Spleen (tissue), 7 donors: ENCODE results near the gene HMG20B.

ENCODE experiments used
- POLR2A ChIP-seq, 3 donors: fragments of 450-650 bp; IDR thresholded peaks; one replicate each; pipeline ENCODE4 v1.5.1; 2017; ENCODE audit warnings: antibody characterized with exemption in 3 of 3, mild to moderate bottlenecking in 1 of 3
- POLR2AphosphoS5 ChIP-seq, 3 donors: sonication (generic); formaldehyde crosslinking; IDR thresholded peaks; one replicate each; pipeline ENCODE4 v1.5.1; 2017; ENCODE audit warnings: antibody characterized with exemption in 3 of 3
- TF ChIP-seq, protein P1 (sequence below), 11 experiments: fragments of 200-600 bp in 7 of 11; fragments of 450-650 bp in 4 of 11; sonication (generic) in 4 of 11; IDR thresholded peaks in 8 of 11; conservative IDR thresholded peaks in 3 of 11; 1 replicate in 7 of 11; 2 replicates in 4 of 11; pipeline versions ENCODE4 v1.4.0 to v1.8.0; 2016 to 2021; ENCODE audit warnings: antibody characterized with exemption in 11 of 11, inconsistent platforms in 4 of 11, mild to moderate bottlenecking in 1 of 11
- donor health status: DM: no; HTN: no; CAD: no; lungs with moderate emphysema.
- donor health status: DM: no; HTN: no; CAD: no.
- donor health status: DM: no; HTN: no; CAD: no.

DNA sequence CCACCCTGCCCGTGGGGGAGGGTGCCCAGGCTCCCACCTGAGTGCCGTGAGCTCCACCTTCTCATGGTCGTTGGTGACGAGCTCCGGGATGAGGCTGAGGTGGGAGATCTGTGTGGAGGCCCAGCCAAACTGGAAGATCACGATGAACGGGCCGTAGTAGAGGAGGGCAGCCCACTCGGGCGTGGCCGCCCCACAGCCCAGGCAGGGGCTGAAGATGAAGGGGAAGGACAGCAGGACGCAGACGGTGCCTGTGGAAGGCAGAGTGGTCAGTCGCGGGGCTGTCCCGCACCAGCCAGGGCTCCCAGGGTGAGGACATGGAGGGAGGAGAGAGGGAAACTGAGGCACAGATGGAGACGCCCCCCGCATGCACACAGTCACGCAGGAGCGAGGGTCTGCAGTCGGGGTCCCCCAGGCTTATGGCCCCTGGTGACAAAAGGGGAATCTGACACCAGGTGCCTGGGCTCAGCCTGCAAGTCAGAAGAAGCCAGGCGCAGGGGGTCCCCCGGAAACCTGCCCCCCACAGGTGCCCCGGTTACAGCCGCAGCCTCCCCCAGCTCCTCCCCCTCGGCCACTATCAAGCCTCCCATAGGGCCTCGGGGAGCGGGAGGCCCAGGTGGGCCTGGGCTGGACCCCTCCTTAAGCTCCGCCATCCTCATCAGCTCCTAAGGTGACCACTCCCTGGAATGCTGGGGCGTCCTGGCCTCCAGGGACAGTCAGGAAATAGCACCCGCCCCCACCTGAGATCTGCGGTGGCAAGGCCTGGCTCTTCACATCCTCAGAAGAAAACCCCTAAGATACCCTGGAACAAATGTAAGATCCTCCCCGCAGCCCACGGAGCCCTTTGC is 21.6 kb upstream of the HMG20B start:
- TF ChIP-seq, protein P1, sequence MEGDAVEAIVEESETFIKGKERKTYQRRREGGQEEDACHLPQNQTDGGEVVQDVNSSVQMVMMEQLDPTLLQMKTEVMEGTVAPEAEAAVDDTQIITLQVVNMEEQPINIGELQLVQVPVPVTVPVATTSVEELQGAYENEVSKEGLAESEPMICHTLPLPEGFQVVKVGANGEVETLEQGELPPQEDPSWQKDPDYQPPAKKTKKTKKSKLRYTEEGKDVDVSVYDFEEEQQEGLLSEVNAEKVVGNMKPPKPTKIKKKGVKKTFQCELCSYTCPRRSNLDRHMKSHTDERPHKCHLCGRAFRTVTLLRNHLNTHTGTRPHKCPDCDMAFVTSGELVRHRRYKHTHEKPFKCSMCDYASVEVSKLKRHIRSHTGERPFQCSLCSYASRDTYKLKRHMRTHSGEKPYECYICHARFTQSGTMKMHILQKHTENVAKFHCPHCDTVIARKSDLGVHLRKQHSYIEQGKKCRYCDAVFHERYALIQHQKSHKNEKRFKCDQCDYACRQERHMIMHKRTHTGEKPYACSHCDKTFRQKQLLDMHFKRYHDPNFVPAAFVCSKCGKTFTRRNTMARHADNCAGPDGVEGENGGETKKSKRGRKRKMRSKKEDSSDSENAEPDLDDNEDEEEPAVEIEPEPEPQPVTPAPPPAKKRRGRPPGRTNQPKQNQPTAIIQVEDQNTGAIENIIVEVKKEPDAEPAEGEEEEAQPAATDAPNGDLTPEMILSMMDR (IDR thresholded peaks at IDR 0.05 in 8 of 11, conservative IDR thresholded peaks at IDR 0.05 in 3 of 11), result no peak
- TF ChIP-seq POLR2AphosphoS5 (IDR thresholded peaks at IDR 0.05), result peak in 1 of 3 donors; percentile 57
- no peak for TF ChIP-seq POLR2A (IDR thresholded peaks at IDR 0.05)
